GM12892 (cell line): ENCODE results near the gene SHISAL2B.

Source experiments
- POLR2A ChIP-seq: IDR thresholded peaks from 2 replicates; pipeline ENCODE4 v1.6.1; 2011; ENCODE audit warnings: low read depth, low read length, control low read depth
- POLR2AphosphoS5 ChIP-seq: IDR thresholded peaks from 2 replicates; pipeline ENCODE4 v1.6.1; 2011; ENCODE audit warnings: low read depth, low read length, control low read depth
- TAF1 ChIP-seq: IDR thresholded peaks from 2 replicates; pipeline ENCODE4 v1.6.1; 2011; ENCODE audit warnings: low read depth, mild to moderate bottlenecking, control low read depth, low read length, borderline replicate concordance

- no peak for TF ChIP-seq POLR2A
- TF ChIP-seq POLR2AphosphoS5, result no peak
- TF ChIP-seq TAF1, result no peak
Measured at GRCh38 chr5:64690417-64691151, at the start of gene SHISAL2B.
